Gastrocnemius medialis (tissue), 4 donors: Measurements from ENCODE around the gene SFT2D3. TPM values are rescaled to one million over a fixed set of nuclear protein-coding genes. Genes with fewer than 3 reads are reported as not detected.

Source experiments
- ATAC-seq, 2 donors: fragments of 150-250 bp; one replicate each; pipeline ENCODE4 v1.9.1; 2016
- DNase-seq, 2 donors: peaks; one replicate each; pipeline ENCODE4 v3.0.0-alpha.2; 2019
- H3K27ac ChIP-seq, 4 donors: fragments of 200-600 bp; sonication (generic); 1 replicate in 1 of 4; 2 replicates in 3 of 4; pipeline ENCODE4 v1.5.1; 2016 to 2018; ENCODE audit warnings: mild to moderate bottlenecking in 2 of 4, moderate library complexity in 1 of 4
- H3K27me3 ChIP-seq, 3 donors: fragments of 200-600 bp; sonication (generic) in 2 of 3; 1 replicate in 1 of 3; 2 replicates in 2 of 3; pipeline versions ENCODE4 v1.5.1 to v1.6.0; 2016 to 2019; ENCODE audit warnings: mild to moderate bottlenecking in 1 of 3, moderate library complexity in 1 of 3
- H3K36me3 ChIP-seq, 2 donors: fragments of 200-600 bp; sonication (generic) in 1 of 2; one replicate each; pipeline ENCODE4 v1.5.1; 2017 to 2018
- H3K4me1 ChIP-seq, 2 donors: fragments of 200-600 bp; sonication (generic) in 1 of 2; one replicate each; pipeline ENCODE4 v1.5.1; 2016 to 2017; ENCODE audit warnings: mild to moderate bottlenecking in 2 of 2
- H3K4me3 ChIP-seq, 4 donors: fragments of 200-600 bp; sonication (generic) in 3 of 4; 1 replicate in 1 of 4; 2 replicates in 3 of 4; pipeline ENCODE4 v1.5.1; 2016 to 2019; ENCODE audit warnings: mild to moderate bottlenecking in 2 of 4
- H3K9me3 ChIP-seq, 3 donors: fragments of 200-600 bp; sonication (generic) in 2 of 3; 1 replicate in 1 of 3; 2 replicates in 2 of 3; pipeline ENCODE4 v1.5.1; 2016 to 2019
- POLR2A ChIP-seq, 2 donors: fragments of 450-650 bp; IDR thresholded peaks; one replicate each; pipeline ENCODE4 v1.6.1; 2017; ENCODE audit warnings: antibody characterized with exemption in 2 of 2, mild to moderate bottlenecking in 2 of 2, moderate library complexity in 2 of 2
- in situ Hi-C, 4 donors: fragments of 200-750 bp; cut with MboI; loops; one replicate each; pipeline versions ENCODE4 v1.15.0 to v1.8.0; 2017; ENCODE audit warnings: low sequenced_read_pairs in 4 of 4
- intact Hi-C: fragments of 100-400 bp; cut with DNase I; formaldehyde crosslinking; loops from one replicate; pipeline ENCODE4 v1.15.1; 2023; ENCODE audit warnings: low total_unique reads
- total RNA-seq, 4 donors: library from RNA; depleted of rRNA; stranded (reverse); fragments of >200 nt; gene quantifications; one replicate each; pipeline versions ENCODE4 v1.1.0 to v1.2.3, GENCODE V29; 2016
- TF ChIP-seq, protein P1 (sequence below), 5 experiments: fragments of 450-650 bp in 3 of 5; fragments of 200-600 bp in 2 of 5; sonication (generic) in 2 of 5; IDR thresholded peaks in 4 of 5; conservative IDR thresholded peaks in 1 of 5; 1 replicate in 4 of 5; 2 replicates in 1 of 5; pipeline ENCODE4 v1.5.1; 2016 to 2019; ENCODE audit warnings: antibody characterized with exemption in 5 of 5, mild to moderate bottlenecking in 3 of 5, moderate library complexity in 3 of 5

The SFT2D3 gene
- total RNA-seq, 4 donors from 2014 or later, result 3.0 to 5.5 (median 3.5) TPM

DNA sequence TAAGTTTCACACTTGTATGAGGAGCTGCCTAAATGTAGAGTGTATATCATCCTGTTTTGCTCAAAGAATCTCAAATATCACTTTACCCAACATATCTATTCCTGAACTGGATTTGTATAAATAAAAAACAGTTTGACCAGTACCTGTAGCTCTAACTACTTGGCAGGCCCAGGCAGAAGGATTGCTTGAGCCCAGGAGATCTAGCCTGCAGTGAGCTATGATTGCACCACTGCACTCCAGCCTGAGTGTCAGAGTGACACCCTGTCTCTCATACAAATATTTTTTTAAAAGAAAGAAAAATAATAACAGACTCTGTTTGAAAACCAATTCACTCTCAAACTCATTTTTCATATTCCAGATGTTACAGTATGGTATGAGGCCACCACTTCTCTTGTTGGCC, 18.2 kb upstream of the SFT2D3 start:
- intact Hi-C loops, result no loop called here
- ATAC-seq (no peak), DNase-seq (no peak)
- no peaks in the 10 kb centered on the region for H3K36me3 ChIP-seq
- in situ Hi-C loops, result no loop called here
- H3K27me3 ChIP-seq, result no peaks in the 10 kb centered on the region
- peaks cover 9 to 11% of the 10 kb centered on the region in 2 donors for H3K4me1 ChIP-seq
- no peak for TF ChIP-seq POLR2A (IDR thresholded peaks at IDR 0.05)
- TF ChIP-seq, protein P1, sequence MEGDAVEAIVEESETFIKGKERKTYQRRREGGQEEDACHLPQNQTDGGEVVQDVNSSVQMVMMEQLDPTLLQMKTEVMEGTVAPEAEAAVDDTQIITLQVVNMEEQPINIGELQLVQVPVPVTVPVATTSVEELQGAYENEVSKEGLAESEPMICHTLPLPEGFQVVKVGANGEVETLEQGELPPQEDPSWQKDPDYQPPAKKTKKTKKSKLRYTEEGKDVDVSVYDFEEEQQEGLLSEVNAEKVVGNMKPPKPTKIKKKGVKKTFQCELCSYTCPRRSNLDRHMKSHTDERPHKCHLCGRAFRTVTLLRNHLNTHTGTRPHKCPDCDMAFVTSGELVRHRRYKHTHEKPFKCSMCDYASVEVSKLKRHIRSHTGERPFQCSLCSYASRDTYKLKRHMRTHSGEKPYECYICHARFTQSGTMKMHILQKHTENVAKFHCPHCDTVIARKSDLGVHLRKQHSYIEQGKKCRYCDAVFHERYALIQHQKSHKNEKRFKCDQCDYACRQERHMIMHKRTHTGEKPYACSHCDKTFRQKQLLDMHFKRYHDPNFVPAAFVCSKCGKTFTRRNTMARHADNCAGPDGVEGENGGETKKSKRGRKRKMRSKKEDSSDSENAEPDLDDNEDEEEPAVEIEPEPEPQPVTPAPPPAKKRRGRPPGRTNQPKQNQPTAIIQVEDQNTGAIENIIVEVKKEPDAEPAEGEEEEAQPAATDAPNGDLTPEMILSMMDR (IDR thresholded peaks at IDR 0.05 in 4 of 5, conservative IDR thresholded peaks at IDR 0.05 in 1 of 5), result no peak
- H3K27ac ChIP-seq, result no peak overlapping the region
- H3K4me3 ChIP-seq, result no peak overlapping the region
- no peaks in the 10 kb centered on the region for H3K9me3 ChIP-seq

DNA sequence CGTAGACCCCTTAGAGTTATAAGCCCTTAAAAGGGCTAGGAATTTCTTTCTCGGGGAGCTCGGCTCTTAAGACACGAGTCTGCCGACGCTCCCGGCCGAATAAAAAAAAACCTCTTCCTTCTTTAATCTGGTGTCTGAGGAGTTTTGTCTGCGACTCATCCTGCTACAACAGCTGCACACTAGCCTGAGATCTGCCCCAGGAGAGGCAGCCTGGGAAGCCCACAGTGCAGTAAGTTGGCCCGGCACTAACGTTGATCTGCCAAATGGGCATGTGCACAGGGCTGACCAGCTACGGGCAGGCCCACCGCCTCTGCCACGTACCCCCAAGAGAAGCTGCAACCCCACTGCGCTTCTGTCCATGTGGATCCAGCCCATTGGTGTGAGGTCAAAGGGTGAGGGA, 17.5 kb upstream of the SFT2D3 start:
- ATAC-seq (no peak), DNase-seq (no peak)
- H3K9me3 ChIP-seq, result no peaks in the 10 kb centered on the region
- no peak for TF ChIP-seq POLR2A (IDR thresholded peaks at IDR 0.05)
- TF ChIP-seq, protein P1 (IDR thresholded peaks at IDR 0.05 in 4 of 5, conservative IDR thresholded peaks at IDR 0.05 in 1 of 5), result no peak
- intact Hi-C loops, result no loop called here
- H3K27ac ChIP-seq, result no peak overlapping the region
- H3K4me3 ChIP-seq, result no peak overlapping the region
- H3K4me1 ChIP-seq, result peaks cover 9 to 11% of the 10 kb centered on the region in 2 donors
- H3K36me3 ChIP-seq, result no peaks in the 10 kb centered on the region
- in situ Hi-C loops, result no loop called here
- no peaks in the 10 kb centered on the region for H3K27me3 ChIP-seq

DNA sequence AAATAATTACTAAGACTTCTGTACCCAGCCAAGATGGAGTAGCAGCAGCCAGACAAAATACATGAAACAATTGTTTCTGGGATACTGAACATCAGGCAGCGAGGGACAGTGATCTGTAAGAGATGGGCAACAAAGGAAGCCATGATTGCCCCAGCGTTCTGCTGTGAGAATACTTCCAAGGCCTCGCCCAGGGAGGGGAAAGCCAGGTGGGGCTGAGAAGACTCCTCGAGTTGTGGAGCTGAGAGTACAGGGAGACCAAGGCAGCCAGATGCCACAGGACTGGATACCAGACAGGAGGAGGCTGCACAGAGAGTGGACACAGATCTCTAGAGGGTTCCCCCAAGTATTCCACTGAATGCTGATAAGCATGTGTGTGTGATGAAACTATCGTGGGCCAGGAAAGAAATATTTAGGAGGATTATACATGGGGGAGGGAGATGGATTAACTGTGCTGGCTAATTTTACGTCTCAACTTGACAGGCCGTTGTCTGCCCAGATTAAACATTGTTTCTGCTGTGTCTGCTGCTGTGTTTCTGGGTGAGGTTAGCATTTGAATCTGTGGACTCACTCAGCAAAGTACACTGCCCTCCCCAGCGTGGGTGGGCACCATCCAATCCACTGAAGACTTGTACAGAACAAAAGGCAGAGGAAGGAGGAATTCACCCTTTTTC, 15.8 kb upstream of the SFT2D3 start:
- Histone ChIP-seq H3K36me3 (no peaks in the 10 kb centered on the region), H3K4me1 (peaks cover 9 to 11% of the 10 kb centered on the region in 2 donors), H3K4me3 (no peak overlapping the region), H3K27ac (no peak overlapping the region), H3K9me3 (no peaks in the 10 kb centered on the region), H3K27me3 (no peaks in the 10 kb centered on the region)
- in situ Hi-C loops (no loop called here), intact Hi-C loops (no loop called here)
- ATAC-seq, result no peak
- no peak for DNase-seq
- TF ChIP-seq POLR2A (IDR thresholded peaks at IDR 0.05), result no peak
- TF ChIP-seq, protein P1 (IDR thresholded peaks at IDR 0.05 in 4 of 5, conservative IDR thresholded peaks at IDR 0.05 in 1 of 5), result no peak

DNA sequence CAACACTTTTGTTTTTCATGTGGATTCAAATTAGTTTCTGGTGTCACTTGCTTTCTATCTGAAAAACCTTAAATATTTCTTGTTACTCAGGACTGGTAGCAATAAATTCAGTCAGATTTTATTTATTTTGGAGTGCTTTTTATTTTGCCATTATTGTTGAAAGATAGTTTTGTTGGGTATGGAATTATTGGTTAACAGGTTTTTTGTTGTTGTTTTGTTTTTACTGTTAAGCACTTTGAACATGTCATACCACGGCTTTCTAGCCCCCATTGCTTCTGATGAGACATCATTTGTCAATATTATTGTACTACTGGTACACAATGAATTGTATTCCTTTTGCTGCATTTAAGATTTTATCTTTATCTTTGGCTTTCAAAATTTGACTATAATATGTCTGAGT, 12.9 kb upstream of the SFT2D3 start:
- no peak for DNase-seq
- no peak for ATAC-seq
- Histone ChIP-seq H3K4me3 (no peak overlapping the region), H3K4me1 (no peaks in the 10 kb centered on the region), H3K27ac (no peak overlapping the region), H3K36me3 (no peaks in the 10 kb centered on the region), H3K9me3 (no peaks in the 10 kb centered on the region), H3K27me3 (no peaks in the 10 kb centered on the region)
- in situ Hi-C loops, result no loop called here
- intact Hi-C loops, result no loop called here
- TF ChIP-seq POLR2A (IDR thresholded peaks at IDR 0.05), result no peak
- TF ChIP-seq, protein P1 (IDR thresholded peaks at IDR 0.05 in 4 of 5, conservative IDR thresholded peaks at IDR 0.05 in 1 of 5), result no peak

DNA sequence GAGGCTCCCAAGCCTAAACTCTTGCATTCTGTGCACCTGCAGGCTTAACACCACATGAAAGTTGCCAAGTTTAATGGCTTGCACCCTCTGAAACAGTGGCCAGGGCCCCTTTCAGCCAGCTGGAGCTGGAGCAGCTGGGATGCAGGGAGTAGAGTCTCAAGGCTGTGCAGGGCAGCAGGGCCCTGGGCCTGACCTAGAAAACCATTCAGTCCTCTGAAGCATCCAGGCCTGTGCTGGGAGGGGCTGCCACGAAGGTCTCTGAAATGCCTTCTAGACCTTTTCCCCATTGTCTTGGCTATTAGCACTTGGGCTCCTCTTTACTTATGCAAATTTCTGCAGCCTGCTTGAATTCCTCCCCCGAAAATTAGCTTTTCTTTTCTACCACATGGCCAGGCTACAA, 10.6 kb upstream of the SFT2D3 start:
- H3K9me3 ChIP-seq, result no peaks in the 10 kb centered on the region
- TF ChIP-seq, protein P1 (IDR thresholded peaks at IDR 0.05 in 4 of 5, conservative IDR thresholded peaks at IDR 0.05 in 1 of 5), result no peak
- no peak for TF ChIP-seq POLR2A (IDR thresholded peaks at IDR 0.05)
- H3K4me1 ChIP-seq, result no peaks in the 10 kb centered on the region
- no peaks in the 10 kb centered on the region for H3K27me3 ChIP-seq
- no peak overlapping the region for H3K27ac ChIP-seq
- in situ Hi-C loops (no loop called here), intact Hi-C loops (no loop called here)
- no peak overlapping the region for H3K4me3 ChIP-seq
- ATAC-seq (no peak), DNase-seq (no peak)
- no peaks in the 10 kb centered on the region for H3K36me3 ChIP-seq
